ENCODE measurements around the gene PRIM2. TPM values are rescaled to one million over a fixed set of nuclear protein-coding genes. Genes with fewer than 3 reads are reported as not detected.
"Not testable (repeated sequence)": the region's sequence is repeated elsewhere in the genome, so short reads cannot be mapped to it uniquely, and the experiment has no call there.

Gene PRIM2
- total RNA-seq, 1 experiment from 2014 or later, result 30.7 TPM

DNA sequence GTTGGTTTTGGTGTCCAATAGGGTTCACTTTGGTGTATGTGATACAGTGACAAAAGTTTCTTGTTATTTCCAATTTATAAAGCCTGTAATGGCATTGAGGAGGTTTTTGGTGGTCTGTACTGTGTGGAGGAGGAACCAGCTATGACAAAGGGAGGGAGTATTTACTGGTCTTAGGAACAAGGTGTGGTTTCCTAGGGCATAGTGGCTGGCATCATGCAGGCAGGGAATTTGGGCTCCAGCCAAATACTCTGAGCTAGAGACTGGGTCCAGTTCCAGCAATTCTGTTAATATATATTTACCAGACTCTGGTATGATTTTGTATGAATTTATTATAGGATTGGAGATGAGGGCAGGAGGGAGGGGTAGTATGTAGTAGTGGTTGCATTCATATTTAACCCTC is 101.9 kb downstream of the PRIM2 start:
- POLR2A ChIA-PET; intact Hi-C loops (cut with micrococcal nuclease; ENCODE audit: unreplicated experiment); H3K36me3 ChIP-seq (ENCODE audit: control insufficient read depth, insufficient read depth, low read length); H3K4me1 ChIP-seq (ENCODE audit: control insufficient read depth, insufficient read depth, low read length); BruUV-seq (replicated peaks); CTCF ChIA-PET; in situ Hi-C loops (cut with HindIII; ENCODE audit: low pct_unique_long_range_greater_than_20kb, low sequenced_read_pairs); H3K27me3 ChIP-seq (ENCODE audit: control insufficient read depth, insufficient read depth, low read length); H3K4me3 ChIP-seq (ENCODE audit: low read depth in 2 of 2, low read length in 2 of 2); H3K9me3 ChIP-seq (ENCODE audit: control insufficient read depth, insufficient read depth, low read depth, low read length); ATAC-seq; DNase-seq (ENCODE audit: low read depth, low spot score); H3K27ac ChIP-seq (ENCODE audit: low read length): not testable (repeated sequence)

GRCh38 chr6:57421503-57421902 is 104.1 kb downstream of the PRIM2 start:
- TF ChIP-seq REST (IDR thresholded peaks at IDR 0.05; ENCODE audit: insufficient read depth in 1 of 2, low read depth in 2 of 2, low read length in 1 of 2) (no peak), SIN3A (IDR thresholded peaks at IDR 0.05; ENCODE audit: borderline replicate concordance, insufficient read depth, low read depth, low read length) (no peak), TCF7L2 (IDR thresholded peaks at IDR 0.05; ENCODE audit: low read depth, low read length) (no peak), POLR2AphosphoS5 (IDR thresholded peaks at IDR 0.05; ENCODE audit: low read depth, low read length) (no peak)
- TF ChIP-seq, protein P1, sequence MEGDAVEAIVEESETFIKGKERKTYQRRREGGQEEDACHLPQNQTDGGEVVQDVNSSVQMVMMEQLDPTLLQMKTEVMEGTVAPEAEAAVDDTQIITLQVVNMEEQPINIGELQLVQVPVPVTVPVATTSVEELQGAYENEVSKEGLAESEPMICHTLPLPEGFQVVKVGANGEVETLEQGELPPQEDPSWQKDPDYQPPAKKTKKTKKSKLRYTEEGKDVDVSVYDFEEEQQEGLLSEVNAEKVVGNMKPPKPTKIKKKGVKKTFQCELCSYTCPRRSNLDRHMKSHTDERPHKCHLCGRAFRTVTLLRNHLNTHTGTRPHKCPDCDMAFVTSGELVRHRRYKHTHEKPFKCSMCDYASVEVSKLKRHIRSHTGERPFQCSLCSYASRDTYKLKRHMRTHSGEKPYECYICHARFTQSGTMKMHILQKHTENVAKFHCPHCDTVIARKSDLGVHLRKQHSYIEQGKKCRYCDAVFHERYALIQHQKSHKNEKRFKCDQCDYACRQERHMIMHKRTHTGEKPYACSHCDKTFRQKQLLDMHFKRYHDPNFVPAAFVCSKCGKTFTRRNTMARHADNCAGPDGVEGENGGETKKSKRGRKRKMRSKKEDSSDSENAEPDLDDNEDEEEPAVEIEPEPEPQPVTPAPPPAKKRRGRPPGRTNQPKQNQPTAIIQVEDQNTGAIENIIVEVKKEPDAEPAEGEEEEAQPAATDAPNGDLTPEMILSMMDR (IDR thresholded peaks at IDR 0.05), result no peak
- H3K9me3 ChIP-seq (ENCODE audit: control insufficient read depth, insufficient read depth, low read depth, low read length), result no peaks in the 10 kb centered on the region
- ATAC-seq (no peak), DNase-seq (ENCODE audit: low read depth, low spot score) (no peak)
- no peaks in the 10 kb centered on the region for H3K4me1 ChIP-seq (ENCODE audit: control insufficient read depth, insufficient read depth, low read length)
- intact Hi-C loops (cut with micrococcal nuclease; ENCODE audit: unreplicated experiment) (no loop called here), in situ Hi-C loops (cut with HindIII; ENCODE audit: low pct_unique_long_range_greater_than_20kb, low sequenced_read_pairs) (no loop called here)
- CTCF ChIA-PET, result no interaction called here
- H3K36me3 ChIP-seq (ENCODE audit: control insufficient read depth, insufficient read depth, low read length), result no peaks in the 10 kb centered on the region
- no peaks in the 10 kb centered on the region for H3K27me3 ChIP-seq (ENCODE audit: control insufficient read depth, insufficient read depth, low read length)
- no TSS peak for BruUV-seq (replicated peaks)
- POLR2A ChIA-PET, result no interaction called here
- no peak overlapping the region for H3K4me3 ChIP-seq (ENCODE audit: low read depth in 2 of 2, low read length in 2 of 2)
- H3K27ac ChIP-seq (ENCODE audit: low read length), result no peak overlapping the region

DNA sequence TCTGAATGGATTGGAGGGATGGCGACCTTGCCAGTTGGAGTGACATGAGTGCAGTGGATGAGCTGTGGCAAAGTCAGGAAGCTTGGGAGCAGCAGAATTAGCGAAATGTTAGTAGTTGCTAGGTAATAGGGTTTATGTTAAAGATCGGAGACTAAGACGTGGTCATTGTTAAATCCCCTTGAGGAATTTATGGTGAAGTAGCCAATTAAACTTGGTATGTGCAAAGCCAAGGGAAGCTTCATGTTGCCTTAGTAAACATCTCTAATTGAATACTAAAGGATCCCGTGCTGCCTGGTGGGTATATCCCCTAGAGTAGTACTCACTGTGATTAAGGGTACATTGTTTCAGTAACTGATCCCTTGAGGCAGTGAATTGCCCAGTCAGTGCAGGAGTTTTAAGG is 106.0 kb downstream of the PRIM2 start:
- Histone ChIP-seq H3K4me1 (ENCODE audit: control insufficient read depth, insufficient read depth, low read length) (no peaks in the 10 kb centered on the region), H3K27ac (ENCODE audit: low read length) (no peak overlapping the region), H3K27me3 (ENCODE audit: control insufficient read depth, insufficient read depth, low read length) (no peaks in the 10 kb centered on the region), H3K9me3 (ENCODE audit: control insufficient read depth, insufficient read depth, low read depth, low read length) (no peaks in the 10 kb centered on the region), H3K36me3 (ENCODE audit: control insufficient read depth, insufficient read depth, low read length) (no peaks in the 10 kb centered on the region), H3K4me3 (ENCODE audit: low read depth in 2 of 2, low read length in 2 of 2) (no peak overlapping the region)
- POLR2A ChIA-PET, result no interaction called here
- no peak for TF ChIP-seq SIN3A (IDR thresholded peaks at IDR 0.05; ENCODE audit: borderline replicate concordance, insufficient read depth, low read depth, low read length)
- TF ChIP-seq REST (IDR thresholded peaks at IDR 0.05; ENCODE audit: insufficient read depth in 1 of 2, low read depth in 2 of 2, low read length in 1 of 2), result no peak
- in situ Hi-C loops (cut with HindIII; ENCODE audit: low pct_unique_long_range_greater_than_20kb, low sequenced_read_pairs), result no loop called here
- intact Hi-C loops (cut with micrococcal nuclease; ENCODE audit: unreplicated experiment), result no loop called here
- BruUV-seq (replicated peaks), result no TSS peak
- ATAC-seq, result 0 out of 2 replicates have a peak, but pooled peaks have one; percentile 60
- CTCF ChIA-PET, result no interaction called here
- DNase-seq (ENCODE audit: low read depth, low spot score), result no peak

DNA sequence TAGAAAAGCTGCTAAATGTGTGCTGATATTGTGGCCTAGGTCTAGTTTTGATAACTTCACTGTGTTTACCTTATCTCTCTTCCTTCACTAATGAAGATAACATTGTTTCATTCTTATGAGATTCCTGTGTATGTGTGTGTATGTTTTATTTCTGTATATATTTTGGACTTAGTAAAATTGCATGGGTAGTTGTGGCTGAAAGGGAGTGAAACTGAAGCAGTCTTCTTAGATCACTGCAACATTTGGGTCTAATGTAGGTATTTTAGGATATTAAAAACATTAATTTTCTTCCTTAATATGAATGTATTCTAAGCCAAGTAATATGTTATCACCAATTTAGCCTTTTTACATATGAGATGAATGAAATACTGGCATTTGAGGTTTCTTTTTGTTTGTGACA is 114.3 kb downstream of the PRIM2 start:
- H3K27ac ChIP-seq (ENCODE audit: low read length); intact Hi-C loops (cut with micrococcal nuclease; ENCODE audit: unreplicated experiment); BruUV-seq (replicated peaks); ATAC-seq; H3K27me3 ChIP-seq (ENCODE audit: control insufficient read depth, insufficient read depth, low read length); H3K4me3 ChIP-seq (ENCODE audit: low read depth in 2 of 2, low read length in 2 of 2); CTCF ChIA-PET; H3K9me3 ChIP-seq (ENCODE audit: control insufficient read depth, insufficient read depth, low read depth, low read length); H3K4me1 ChIP-seq (ENCODE audit: control insufficient read depth, insufficient read depth, low read length); in situ Hi-C loops (cut with HindIII; ENCODE audit: low pct_unique_long_range_greater_than_20kb, low sequenced_read_pairs); DNase-seq (ENCODE audit: low read depth, low spot score); POLR2A ChIA-PET; H3K36me3 ChIP-seq (ENCODE audit: control insufficient read depth, insufficient read depth, low read length): not testable (repeated sequence)

All from Panc1 (cell line).